ENCODE measurements around the gene ZNF525.

ZNF525 gene

DNA sequence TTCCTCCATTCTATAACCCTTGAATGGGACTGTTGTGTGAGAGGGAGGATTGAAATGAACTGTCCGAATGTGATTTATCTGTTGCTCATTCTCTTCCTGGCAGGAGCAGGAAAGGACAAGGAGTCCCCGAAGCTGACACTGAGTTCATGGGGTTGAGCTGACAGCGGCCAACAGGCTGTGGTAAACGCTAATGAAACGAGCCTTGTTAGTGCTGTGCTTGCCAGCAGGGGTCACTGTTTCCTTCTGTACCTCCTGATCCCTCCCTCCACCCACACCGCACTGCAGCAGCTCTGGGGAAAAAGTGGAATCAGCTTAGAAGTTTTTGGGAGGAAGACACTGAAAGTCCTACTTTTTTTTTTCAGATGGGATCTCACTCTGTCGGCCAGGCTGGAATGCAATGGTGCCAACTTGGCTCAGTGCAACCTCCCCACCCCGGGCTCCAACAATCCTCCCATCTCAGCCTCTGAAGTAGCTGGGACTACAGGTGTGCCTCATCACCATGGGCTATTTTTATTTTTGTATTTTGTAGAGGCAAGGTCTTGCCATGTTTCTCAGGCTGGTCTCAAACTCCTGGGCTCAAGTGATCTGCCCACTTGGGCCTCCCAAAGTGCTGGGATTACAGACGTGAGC lies 59.6 kb downstream of the ZNF525 start:
- Histone ChIP-seq H3K27ac (ENCODE audit: low read depth in 2 of 2, low read length in 2 of 2) (no peak overlapping the region), H3K9me3 (ENCODE audit: control insufficient read depth in 2 of 2, low read length in 2 of 2) (no peaks in the 10 kb centered on the region), H3K27me3 (ENCODE audit: control insufficient read depth in 2 of 2, insufficient read depth in 2 of 2, low read length in 2 of 2) (no peaks in the 10 kb centered on the region), H3K4me1 (ENCODE audit: control insufficient read depth in 2 of 2, insufficient read depth in 2 of 2, low read length in 2 of 2) (no peaks in the 10 kb centered on the region), H3K4me3 (ENCODE audit: low read length in 2 of 2) (no peak overlapping the region), H3K9ac (ENCODE audit: low read depth in 1 of 2, low read length in 2 of 2) (no peak overlapping the region), H3K36me3 (ENCODE audit: control insufficient read depth in 2 of 2, insufficient read depth in 2 of 2, low read length in 2 of 2) (no peaks in the 10 kb centered on the region)

DNA sequence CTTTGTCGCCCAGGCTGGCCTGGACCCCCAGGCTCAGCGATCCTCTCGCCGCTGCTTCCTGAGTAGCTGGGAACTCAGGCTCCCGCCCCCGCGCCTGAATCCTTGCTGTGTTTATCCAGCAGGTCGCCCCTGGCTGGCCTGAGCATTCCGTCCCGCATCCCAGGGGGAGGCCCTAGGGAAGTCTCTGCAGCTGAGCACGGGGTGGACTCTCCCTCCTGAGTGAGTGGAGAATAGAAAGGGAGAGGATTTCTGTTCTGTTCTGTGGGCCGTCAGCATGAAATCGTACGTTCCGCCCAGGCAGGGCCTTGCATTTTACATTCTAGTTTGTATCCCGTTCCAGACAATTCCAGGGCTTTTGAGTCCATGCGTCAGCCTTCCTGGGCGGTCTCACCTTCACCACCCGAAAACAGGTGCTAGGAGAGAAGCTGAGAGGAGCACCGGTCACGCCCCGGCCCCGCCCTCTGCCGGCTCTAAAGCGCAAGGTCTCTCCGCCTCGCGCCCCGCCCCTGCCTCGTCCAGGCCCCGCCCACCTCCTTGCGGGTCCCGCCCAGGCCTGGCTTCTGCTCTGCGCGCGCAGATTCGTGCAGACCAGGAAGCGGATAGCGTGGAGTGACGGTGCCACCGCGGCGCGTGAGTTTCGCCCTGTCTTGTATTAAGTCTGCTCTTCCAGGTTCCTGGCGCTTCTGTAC lies 66.0 kb downstream of the ZNF525 start, which contains the start of gene ZNF761:
Gene ZNF761 (plus strand): TSS at position 586 of the 689 bp plus-strand sequence. CDS start 15,285 bp downstream, outside the sequence.
- Histone ChIP-seq H3K27me3 (ENCODE audit: control insufficient read depth in 2 of 2, insufficient read depth in 2 of 2, low read length in 2 of 2) (no peaks in the 10 kb centered on the region), H3K9me3 (ENCODE audit: control insufficient read depth in 2 of 2, low read length in 2 of 2) (peaks cover 0 to 5% of the 10 kb centered on the region in 2 donors), H3K4me1 (ENCODE audit: control insufficient read depth in 2 of 2, insufficient read depth in 2 of 2, low read length in 2 of 2) (peaks cover 0 to 9% of the 10 kb centered on the region in 2 donors), H3K36me3 (ENCODE audit: control insufficient read depth in 2 of 2, insufficient read depth in 2 of 2, low read length in 2 of 2) (peaks cover 3 to 17% of the 10 kb centered on the region in 2 donors), H3K9ac (ENCODE audit: low read depth in 1 of 2, low read length in 2 of 2) (peak within 1 kb of the TSS; percentile 87 to 95), H3K27ac (ENCODE audit: low read depth in 2 of 2, low read length in 2 of 2) (peak within 1 kb of the TSS; percentile 86 to 92), H3K4me3 (ENCODE audit: low read length in 2 of 2) (peak within 1 kb of the TSS; percentile 90 to 94)

DNA sequence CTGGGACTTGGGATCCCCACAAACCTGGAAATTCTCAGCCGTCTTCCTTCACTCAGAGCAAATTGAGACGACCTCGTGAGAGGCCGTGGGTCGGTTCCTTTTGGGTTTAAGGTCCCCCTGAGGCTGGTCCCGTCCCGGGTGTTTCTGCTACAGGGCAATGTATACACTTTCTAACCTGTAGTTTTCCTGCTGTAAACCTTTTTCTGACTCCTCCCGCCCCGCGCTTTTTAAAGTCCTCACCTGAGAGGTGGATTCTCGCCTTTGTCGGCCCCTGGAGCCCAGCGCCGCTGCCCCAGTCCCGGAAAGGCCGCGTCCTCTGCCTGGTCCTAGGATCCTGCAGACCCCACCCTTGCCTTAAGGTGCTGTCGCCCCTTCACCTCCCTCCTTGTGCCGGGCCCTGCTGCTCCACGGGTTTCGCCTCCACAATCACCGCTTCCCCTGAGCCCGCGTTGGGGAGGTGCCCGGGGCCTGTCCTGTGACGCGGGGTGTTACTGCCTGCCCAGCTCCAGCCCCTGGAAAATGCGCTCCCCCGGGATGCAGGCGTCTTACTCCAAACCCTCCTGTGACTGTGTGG lies 66.7 kb downstream of the ZNF525 start:
- no peaks in the 10 kb centered on the region for H3K27me3 ChIP-seq (ENCODE audit: control insufficient read depth in 2 of 2, insufficient read depth in 2 of 2, low read length in 2 of 2)
- H3K4me1 ChIP-seq (ENCODE audit: control insufficient read depth in 2 of 2, insufficient read depth in 2 of 2, low read length in 2 of 2), result peaks cover 0 to 9% of the 10 kb centered on the region in 2 donors
- H3K9ac ChIP-seq (ENCODE audit: low read depth in 1 of 2, low read length in 2 of 2), result peak overlapping the region; percentile 87 to 95
- H3K4me3 ChIP-seq (ENCODE audit: low read length in 2 of 2), result peak overlapping the region; percentile 90 to 94
- H3K27ac ChIP-seq (ENCODE audit: low read depth in 2 of 2, low read length in 2 of 2), result peak overlapping the region; percentile 86 to 92
- H3K9me3 ChIP-seq (ENCODE audit: control insufficient read depth in 2 of 2, low read length in 2 of 2), result peaks cover under 1 to 8% of the 10 kb centered on the region in 2 donors
- peaks cover 3 to 21% of the 10 kb centered on the region in 2 donors for H3K36me3 ChIP-seq (ENCODE audit: control insufficient read depth in 2 of 2, insufficient read depth in 2 of 2, low read length in 2 of 2)

Data from mucosa of rectum (tissue), 2 donors.